A549 (cell line): ENCODE data around the gene TXN.

Experiments
- CEBPB ChIP-seq, 2 experiments: fragments of >200 bp in 1 of 2; sonication (Bioruptor Twin) in 1 of 2; formaldehyde crosslinking in 1 of 2; IDR thresholded peaks; 2 replicates each; pipeline ENCODE4 v1.6.1; 2012 to 2016
- CTCF ChIP-seq: fragments of >200 bp; sonication (Bioruptor Twin); formaldehyde crosslinking; IDR thresholded peaks from 3 replicates; pipeline ENCODE4 v1.5.1; 2016
- ESRRA ChIP-seq: fragments of 150-350 bp; IDR thresholded peaks from 2 replicates; pipeline ENCODE4 v1.6.1; 2014; ENCODE audit warnings: mild to moderate bottlenecking, low read length, borderline replicate concordance
- HDAC2 ChIP-seq: fragments of 200-600 bp; sonication (generic); IDR thresholded peaks from 2 replicates; pipeline ENCODE4 v1.6.1; 2016
- KDM1A ChIP-seq: fragments of 200-600 bp; sonication (generic); IDR thresholded peaks from 2 replicates; pipeline ENCODE4 v1.6.1; 2016; ENCODE audit warnings: low read depth, mild to moderate bottlenecking
- MAFK ChIP-seq: fragments of 450-650 bp; IDR thresholded peaks from 2 replicates; pipeline ENCODE4 v1.6.1; 2014; ENCODE audit not compliant: partially characterized antibody
- POLR2A ChIP-seq: IDR thresholded peaks from 2 replicates; pipeline ENCODE4 v1.6.1; 2012; ENCODE audit warnings: mild to moderate bottlenecking, low read length
- RFX5 ChIP-seq: fragments of 450-650 bp; IDR thresholded peaks from 2 replicates; pipeline ENCODE4 v1.7.1; 2014; ENCODE audit warnings: antibody characterized with exemption, mild to moderate bottlenecking, moderate library complexity
- USF2 ChIP-seq: fragments of 450-650 bp; IDR thresholded peaks from 2 replicates; pipeline ENCODE4 v1.6.1; 2014; ENCODE audit warnings: antibody characterized with exemption

- no peak for TF ChIP-seq POLR2A
- no peak for TF ChIP-seq USF2
- TF ChIP-seq RFX5, result no peak
- TF ChIP-seq CTCF, result no peak
- no peak for TF ChIP-seq MAFK
- TF ChIP-seq CEBPB (IDR thresholded peaks at IDR 0.05), result no peak
- TF ChIP-seq ESRRA, result no peak
- no peak for TF ChIP-seq KDM1A
- TF ChIP-seq HDAC2, result no peak
Observed at GRCh38 chr9:110214586-110215355, 41.5 kb downstream of the TXN start.
